ENCODE data around the gene TPPP.
"Not testable (repeated sequence)": the region's sequence is repeated elsewhere in the genome, so short reads cannot be mapped to it uniquely, and the experiment has no call there.

TPPP gene

GRCh38 chr5:645421-645820 lies 47.7 kb downstream of the TPPP start:
- no peak for DNase-seq (ENCODE audit: low spot score)

GRCh38 chr5:644971-645370 lies 48.2 kb downstream of the TPPP start:
- no peak for DNase-seq (ENCODE audit: low spot score)

DNA sequence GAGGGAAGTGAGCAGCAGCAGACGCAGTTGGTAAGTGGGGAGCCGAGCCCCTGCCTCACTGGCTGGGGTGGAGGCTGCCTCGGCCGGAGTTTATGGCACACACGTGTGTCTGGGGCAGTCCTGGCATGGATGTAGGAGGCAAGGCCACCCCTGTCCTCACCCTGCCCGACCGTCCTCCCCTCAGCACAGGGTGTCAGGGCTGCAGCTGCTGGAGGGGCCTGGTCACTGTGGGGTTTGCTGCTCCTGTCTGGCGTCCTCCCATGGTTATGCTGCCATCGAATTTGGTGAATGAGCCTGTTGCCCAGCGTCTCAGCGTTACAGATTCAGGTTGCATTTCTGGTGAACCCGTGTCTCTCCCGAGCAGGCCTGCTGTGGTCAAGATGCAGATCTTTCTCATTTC lies 48.6 kb downstream of the TPPP start:
- DNase-seq (ENCODE audit: low spot score): no peak

GRCh38 chr5:643811-644271 lies 49.3 kb downstream of the TPPP start:
- no peak for DNase-seq (ENCODE audit: low spot score)

GRCh38 chr5:643351-643801 lies 49.8 kb downstream of the TPPP start:
- no peak for DNase-seq (ENCODE audit: low spot score)

DNA sequence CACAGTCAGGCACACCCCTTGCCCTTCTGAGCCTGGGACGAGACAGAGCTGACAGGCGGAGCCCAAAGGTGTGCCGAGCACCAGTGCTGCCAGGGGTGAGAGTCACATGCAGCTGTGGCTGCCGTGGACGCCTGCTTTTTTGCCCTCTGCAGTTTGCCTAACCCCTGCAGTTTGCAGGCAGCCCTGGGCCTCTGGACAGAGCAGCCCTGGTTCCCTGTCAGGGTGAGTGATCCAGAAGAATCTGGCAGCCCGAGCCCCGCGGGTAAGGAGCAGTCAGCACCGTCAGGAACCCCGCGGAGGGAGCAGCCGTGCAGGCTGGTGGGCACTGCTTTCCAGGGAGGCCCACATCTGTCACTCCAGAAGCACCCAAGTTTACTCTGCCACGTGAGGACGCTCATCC lies 50.7 kb downstream of the TPPP start:
- DNase-seq (ENCODE audit: low spot score): no peak

- DNase-seq (ENCODE audit: low spot score): no peak
Observed at GRCh38 chr5:641331-641765, 51.8 kb downstream of the TPPP start.

- no peak for DNase-seq (ENCODE audit: low spot score)
Observed at GRCh38 chr5:640461-641330, 52.5 kb downstream of the TPPP start.

DNA sequence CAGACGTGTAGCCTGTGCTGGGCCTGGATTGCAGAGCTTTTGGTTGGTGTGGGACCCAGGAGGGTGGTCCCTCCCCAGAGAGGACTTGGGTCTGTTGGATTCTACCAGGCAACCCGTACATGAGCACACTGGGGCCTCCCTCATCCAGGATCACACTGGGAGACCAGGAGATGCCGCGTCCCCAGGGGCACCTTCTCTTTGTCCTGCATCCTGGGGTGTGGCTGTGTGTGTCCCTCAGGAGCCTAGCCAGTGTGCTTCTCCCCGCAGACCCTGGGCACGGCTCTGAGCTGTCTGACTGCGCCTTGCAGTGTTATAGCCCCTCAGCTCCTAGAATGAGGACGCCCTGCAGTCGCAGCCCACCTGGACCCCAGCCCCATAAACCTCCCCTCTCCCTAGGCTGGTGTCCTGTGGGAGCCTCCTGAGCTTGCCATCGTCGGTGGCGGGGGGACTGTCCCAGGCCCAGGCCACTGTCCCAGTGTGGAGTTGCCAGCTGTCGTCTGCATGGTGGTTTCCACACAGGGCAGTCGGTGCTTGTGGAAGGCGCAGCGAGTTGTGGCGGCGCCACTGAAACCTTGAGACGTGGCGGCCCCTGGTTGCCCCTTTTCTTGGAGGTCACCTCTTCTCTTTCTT lies 53.5 kb downstream of the TPPP start:
- no peak for DNase-seq (ENCODE audit: low spot score)

- no peak for DNase-seq (ENCODE audit: low spot score)
Observed at GRCh38 chr5:639253-639530, 54.0 kb downstream of the TPPP start.

- DNase-seq (ENCODE audit: low spot score): no peak
Observed at GRCh38 chr5:638501-639252, 54.5 kb downstream of the TPPP start.

GRCh38 chr5:637581-638450 lies 55.3 kb downstream of the TPPP start:
- no peak for DNase-seq (ENCODE audit: low spot score)

DNA sequence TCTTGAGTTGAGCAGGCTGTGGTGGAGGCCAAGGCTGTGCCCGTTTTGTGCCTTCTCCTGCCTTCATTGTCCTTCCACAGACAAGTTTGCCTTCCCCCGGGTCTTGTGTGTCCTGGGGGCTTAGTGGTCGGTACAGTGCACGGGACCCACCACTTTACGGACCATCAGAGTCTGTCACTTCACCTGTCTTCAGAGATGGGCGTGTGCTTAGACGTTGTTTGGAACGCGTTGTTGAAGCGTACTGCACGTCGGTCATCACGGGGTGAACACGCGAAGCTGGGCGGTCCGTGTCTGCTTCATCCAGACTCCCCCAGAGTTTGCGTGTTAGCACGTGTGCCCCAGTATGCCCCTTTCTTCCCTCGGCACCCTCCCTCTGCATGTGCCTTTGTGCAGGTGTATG lies 56.2 kb downstream of the TPPP start:
- DNase-seq (ENCODE audit: low spot score): no peak

- no peak for DNase-seq (ENCODE audit: low spot score)
Observed at GRCh38 chr5:635306-636055, 57.7 kb downstream of the TPPP start.

- no peak for DNase-seq (ENCODE audit: low spot score)
Observed at GRCh38 chr5:634191-634590, 59.0 kb downstream of the TPPP start.

DNA sequence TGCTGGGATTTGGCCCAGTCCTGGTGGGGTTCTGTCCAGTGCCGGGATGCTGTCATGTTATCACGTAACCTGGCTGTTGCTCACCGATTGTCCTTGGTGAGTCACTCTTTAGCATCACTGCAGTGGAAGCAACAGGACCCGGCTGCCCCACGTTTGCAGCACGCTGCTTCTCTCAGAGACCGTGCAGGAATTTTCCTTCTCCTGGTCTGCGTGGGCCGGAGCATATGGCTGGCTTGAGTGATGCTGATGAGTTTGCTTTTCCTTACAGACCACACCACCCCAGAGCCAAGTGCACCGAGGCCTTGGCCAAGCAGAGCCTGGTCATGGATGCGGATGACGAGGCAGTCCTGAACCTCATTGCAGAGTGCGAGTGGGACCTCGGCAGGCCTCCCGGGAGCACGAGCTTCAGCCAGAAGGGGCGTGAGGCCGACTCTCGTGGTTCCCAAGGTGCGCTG lies 59.6 kb downstream of the TPPP start:
- no peak for DNase-seq (ENCODE audit: low spot score)

DNA sequence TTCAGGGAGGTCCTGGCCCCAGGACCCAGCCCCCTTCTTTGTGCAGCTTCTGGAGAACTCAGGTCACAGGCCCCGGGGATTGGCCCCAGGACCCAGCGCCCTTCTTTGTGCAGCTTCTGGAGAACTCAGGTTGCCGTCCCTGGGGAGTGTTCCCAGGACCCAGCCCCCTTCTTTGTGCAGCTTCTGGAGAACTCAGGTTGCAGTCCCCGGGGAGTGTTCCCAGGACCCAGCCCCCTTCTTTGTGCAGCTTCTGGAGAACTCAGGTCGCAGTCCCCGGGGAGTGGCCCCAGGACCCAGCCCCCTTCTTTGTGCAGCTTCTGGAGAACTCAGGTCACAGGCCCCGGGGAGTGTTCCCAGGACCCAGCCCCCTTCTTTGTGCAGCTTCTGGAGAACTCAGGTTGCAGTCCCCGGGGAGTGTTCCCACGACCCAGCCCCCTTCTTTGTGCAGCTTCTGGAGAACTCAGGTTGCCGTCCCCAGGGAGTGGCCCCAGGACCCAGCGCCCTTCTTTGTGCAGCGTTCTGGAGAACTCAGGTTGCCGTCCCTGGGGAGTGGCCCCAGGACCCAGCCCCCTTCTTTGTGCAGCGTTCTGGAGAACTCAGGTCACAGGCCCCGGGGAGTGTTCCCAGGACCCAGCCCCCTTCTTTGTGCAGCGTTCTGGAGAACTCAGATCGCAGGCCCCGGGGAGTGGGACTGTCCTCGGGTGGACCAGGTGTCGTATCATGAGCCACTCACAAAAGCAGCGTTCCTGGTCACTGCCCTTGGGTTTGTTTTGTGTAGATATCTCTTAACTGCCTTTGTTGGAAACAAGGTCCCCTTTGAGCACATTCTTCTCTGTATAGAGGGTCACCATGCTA lies 64.6 kb downstream of the TPPP start:
- DNase-seq (ENCODE audit: low spot score): not testable (repeated sequence)

GRCh38 chr5:627840-628239 lies 65.3 kb downstream of the TPPP start:
- no peak for DNase-seq (ENCODE audit: low spot score)

GRCh38 chr5:626850-627249 lies 66.3 kb downstream of the TPPP start:
- no peak for DNase-seq (ENCODE audit: low spot score)

DNA sequence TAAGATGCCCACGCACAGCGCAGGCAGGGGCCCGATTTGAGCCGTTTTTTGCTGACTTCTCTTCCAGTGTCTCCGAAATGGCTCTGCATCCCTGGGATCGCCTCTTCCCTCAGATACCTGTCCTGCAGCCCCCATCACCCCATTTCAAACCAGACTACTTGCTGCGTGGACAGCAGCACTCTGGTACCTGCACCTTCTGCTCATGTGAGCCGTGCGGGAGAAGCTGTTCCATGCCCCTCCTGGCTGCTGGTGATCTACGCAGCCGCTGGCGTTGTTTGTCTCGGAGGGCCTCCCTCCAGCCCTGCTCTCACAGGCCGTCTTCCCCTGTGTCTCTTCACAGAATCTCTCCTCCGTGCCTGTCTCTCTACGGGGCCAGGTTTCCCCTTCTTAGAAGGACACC lies 67.6 kb downstream of the TPPP start:
- no peak for DNase-seq (ENCODE audit: low spot score)

Measured in hematopoietic multipotent progenitor cell treated with erythropoietin and hydrocortisone succinate and interleukin-3 and kit ligand, for 15 days (in vitro differentiated cells).